OCI-LY7 (cell line): Measurements from ENCODE around the gene OAS2.

Source experiments
- CTCF ChIP-seq: fragments of 200-600 bp; sonication (generic); conservative IDR thresholded peaks from 2 replicates; pipeline ENCODE4 v1.5.1; 2014; ENCODE audit warnings: mild to moderate bottlenecking, antibody characterized with exemption, low read length, moderate library complexity, mixed read lengths
- EZH2phosphoT487 ChIP-seq: fragments of 200-600 bp; sonication (generic); IDR thresholded peaks from 2 replicates; pipeline ENCODE4 v1.6.1; 2018; ENCODE audit warnings: low read depth, borderline replicate concordance, mild to moderate bottlenecking, mixed run types, antibody characterized with exemption, low read length, moderate library complexity, mixed read lengths

DNA sequence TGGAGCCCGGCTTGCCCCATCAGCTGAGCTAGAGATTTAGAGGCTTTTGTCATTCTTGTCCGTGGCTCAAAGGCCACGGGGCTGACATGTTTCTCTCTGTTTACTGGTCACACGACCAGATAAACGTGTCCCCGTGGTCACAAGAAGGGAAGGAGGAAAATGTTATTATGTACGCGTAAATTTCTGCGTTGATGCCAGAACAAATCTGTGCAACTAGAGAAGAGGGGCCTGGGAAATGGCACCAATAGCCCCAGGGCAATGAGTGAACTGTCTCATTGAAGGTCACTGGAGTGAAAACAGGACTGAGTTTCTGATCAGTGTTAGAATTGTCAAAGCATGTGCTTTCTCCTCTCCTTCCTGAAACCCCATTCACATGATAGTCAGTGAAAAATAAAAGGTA is 25.3 kb downstream of the OAS2 start:
- TF ChIP-seq CTCF (no peak), EZH2phosphoT487 (no peak)
